Coronary artery (tissue), 2 donors: Measurements from ENCODE around the gene FGGY.

Experiments used
- DNase-seq: peaks from one replicate; pipeline ENCODE4 v3.0.0-alpha.2; 2017; ENCODE audit warnings: low spot score
- H3K27ac ChIP-seq, 2 donors: fragments of 200-600 bp; sonication (generic); one replicate each; pipeline ENCODE4 v1.5.1; 2016 to 2019
- H3K4me3 ChIP-seq: fragments of 200-600 bp; sonication (generic); 2 replicates; pipeline ENCODE4 v1.5.1; 2016; ENCODE audit warnings: mild to moderate bottlenecking, moderate library complexity
- TF ChIP-seq, protein P1 (sequence below): fragments of 200-600 bp; sonication (generic); IDR thresholded peaks from one replicate; pipeline ENCODE4 v1.5.1; 2019; ENCODE audit warnings: antibody characterized with exemption

FGGY gene

GRCh38 chr1:59478822-59479221 is 181.9 kb downstream of the FGGY start:
- Histone ChIP-seq H3K4me3 (no peak overlapping the region), H3K27ac (no peak overlapping the region)
- no peak for DNase-seq
- TF ChIP-seq, protein P1, sequence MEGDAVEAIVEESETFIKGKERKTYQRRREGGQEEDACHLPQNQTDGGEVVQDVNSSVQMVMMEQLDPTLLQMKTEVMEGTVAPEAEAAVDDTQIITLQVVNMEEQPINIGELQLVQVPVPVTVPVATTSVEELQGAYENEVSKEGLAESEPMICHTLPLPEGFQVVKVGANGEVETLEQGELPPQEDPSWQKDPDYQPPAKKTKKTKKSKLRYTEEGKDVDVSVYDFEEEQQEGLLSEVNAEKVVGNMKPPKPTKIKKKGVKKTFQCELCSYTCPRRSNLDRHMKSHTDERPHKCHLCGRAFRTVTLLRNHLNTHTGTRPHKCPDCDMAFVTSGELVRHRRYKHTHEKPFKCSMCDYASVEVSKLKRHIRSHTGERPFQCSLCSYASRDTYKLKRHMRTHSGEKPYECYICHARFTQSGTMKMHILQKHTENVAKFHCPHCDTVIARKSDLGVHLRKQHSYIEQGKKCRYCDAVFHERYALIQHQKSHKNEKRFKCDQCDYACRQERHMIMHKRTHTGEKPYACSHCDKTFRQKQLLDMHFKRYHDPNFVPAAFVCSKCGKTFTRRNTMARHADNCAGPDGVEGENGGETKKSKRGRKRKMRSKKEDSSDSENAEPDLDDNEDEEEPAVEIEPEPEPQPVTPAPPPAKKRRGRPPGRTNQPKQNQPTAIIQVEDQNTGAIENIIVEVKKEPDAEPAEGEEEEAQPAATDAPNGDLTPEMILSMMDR, result no peak

- no peak overlapping the region for H3K4me3 ChIP-seq
- TF ChIP-seq, protein P1, result no peak
- no peak overlapping the region for H3K27ac ChIP-seq
- DNase-seq, result no peak
These were observed 183.4 kb downstream of the FGGY start for GRCh38 chr1:59480188-59480888.

GRCh38 chr1:59481881-59482505 is 185.1 kb downstream of the FGGY start:
- TF ChIP-seq, protein P1, result no peak
- DNase-seq, result no peak
- no peak overlapping the region for H3K4me3 ChIP-seq
- H3K27ac ChIP-seq, result no peak overlapping the region

- DNase-seq, result no peak
- no peak overlapping the region for H3K27ac ChIP-seq
- TF ChIP-seq, protein P1, result no peak
- H3K4me3 ChIP-seq, result no peak overlapping the region
These were observed 186.1 kb downstream of the FGGY start for GRCh38 chr1:59482986-59483385.

DNA sequence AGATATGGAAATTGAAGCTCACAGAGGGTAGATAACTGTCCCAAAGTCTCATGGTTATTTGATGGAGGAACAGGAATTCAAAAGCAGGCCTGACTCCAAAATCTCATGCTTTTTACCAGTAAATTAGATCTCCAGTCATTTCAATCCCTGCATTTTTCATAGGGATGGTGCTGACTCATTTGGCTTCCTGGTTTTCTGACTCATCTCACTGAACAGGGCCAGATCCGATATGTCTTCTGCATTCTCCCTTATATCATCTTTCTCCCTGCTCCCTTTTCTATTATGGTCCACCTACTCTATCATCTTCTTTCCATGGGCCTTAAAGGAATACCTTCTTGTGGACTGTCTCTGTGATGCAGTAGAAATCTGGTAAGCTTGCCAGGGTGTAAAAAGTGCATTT is 187.2 kb downstream of the FGGY start:
- Histone ChIP-seq H3K27ac (no peak overlapping the region), H3K4me3 (no peak overlapping the region)
- no peak for DNase-seq
- TF ChIP-seq, protein P1, result no peak

GRCh38 chr1:59485171-59485570 is 188.3 kb downstream of the FGGY start:
- TF ChIP-seq, protein P1, result no peak
- H3K27ac ChIP-seq, result no peak overlapping the region
- DNase-seq, result no peak
- no peak overlapping the region for H3K4me3 ChIP-seq

DNA sequence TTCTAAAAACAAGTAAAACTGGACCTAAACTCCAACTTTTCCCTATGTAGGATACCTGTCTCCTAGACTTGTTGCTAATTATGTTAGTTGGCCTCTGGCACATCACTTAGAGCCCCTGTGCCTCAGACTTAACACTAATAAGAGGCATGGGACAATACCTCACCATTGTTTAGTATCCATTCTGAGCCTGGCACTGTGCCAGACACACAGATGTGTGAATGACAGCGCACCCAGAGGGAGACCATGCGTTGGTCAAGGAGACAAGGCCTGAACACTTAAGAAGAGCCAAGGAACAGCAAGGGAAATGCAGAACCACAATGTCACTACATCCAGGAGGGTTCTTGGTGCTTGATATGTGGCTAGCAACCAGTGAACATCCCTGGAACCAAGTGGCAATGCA is 189.1 kb downstream of the FGGY start:
- Histone ChIP-seq H3K27ac (no peak overlapping the region), H3K4me3 (no peak overlapping the region)
- TF ChIP-seq, protein P1, result no peak
- DNase-seq, result no peak
